ENCODE data around the gene FCHSD2.
"Not testable (repeated sequence)": the region's sequence is repeated elsewhere in the genome, so short reads cannot be mapped to it uniquely, and the experiment has no call there.

The FCHSD2 gene

GRCh38 chr11:72824020-72824419 lies 318.1 kb downstream of the FCHSD2 start:
- no peak overlapping the region for H3K4me3 ChIP-seq (ENCODE audit: low read length)
- no peak for DNase-seq (ENCODE audit: low read depth, low spot score)

GRCh38 chr11:72823105-72823804 lies 318.9 kb downstream of the FCHSD2 start:
- no peak overlapping the region for H3K4me3 ChIP-seq (ENCODE audit: low read length)
- DNase-seq (ENCODE audit: low read depth, low spot score), result no peak

- DNase-seq (ENCODE audit: low read depth, low spot score), result no peak
- H3K4me3 ChIP-seq (ENCODE audit: low read length), result no peak overlapping the region
Measured at GRCh38 chr11:72821920-72822799, 320.0 kb downstream of the FCHSD2 start.

GRCh38 chr11:72821221-72821919 lies 320.7 kb downstream of the FCHSD2 start:
- H3K4me3 ChIP-seq (ENCODE audit: low read length), result no peak overlapping the region
- DNase-seq (ENCODE audit: low read depth, low spot score), result no peak

GRCh38 chr11:72820439-72821139 lies 321.5 kb downstream of the FCHSD2 start:
- DNase-seq (ENCODE audit: low read depth, low spot score), result no peak
- H3K4me3 ChIP-seq (ENCODE audit: low read length), result no peak overlapping the region

- no peak overlapping the region for H3K4me3 ChIP-seq (ENCODE audit: low read length)
- DNase-seq (ENCODE audit: low read depth, low spot score), result no peak
Measured at GRCh38 chr11:72818971-72819370, 323.1 kb downstream of the FCHSD2 start.

- no peak for DNase-seq (ENCODE audit: low read depth, low spot score)
- H3K4me3 ChIP-seq (ENCODE audit: low read length), result no peak overlapping the region
Measured at GRCh38 chr11:72817966-72818365, 324.2 kb downstream of the FCHSD2 start.

- H3K4me3 ChIP-seq (ENCODE audit: low read length), result peak overlapping the region; percentile 94
Measured at GRCh38 chr11:72816404-72816990, 325.6 kb downstream of the FCHSD2 start.

GRCh38 chr11:72815110-72815618 lies 327.0 kb downstream of the FCHSD2 start:
- H3K4me3 ChIP-seq (ENCODE audit: low read length), result peak overlapping the region; percentile 94
- no peak for DNase-seq (ENCODE audit: low read depth, low spot score)

More at GRCh38 chr11:72816404-72816990, 325.6 kb downstream of the FCHSD2 start:
- DNase-seq (ENCODE audit: low read depth, low spot score), result no peak

GRCh38 chr11:72814286-72815109 lies 327.6 kb downstream of the FCHSD2 start, which contains the start of gene ATG16L2:
ATG16L2 (plus strand) TSS chr11:72814411; CDS start chr11:72814446, 35 bp downstream.
- peak; percentile 62 for DNase-seq (ENCODE audit: low read depth, low spot score)
- peak within 1 kb of the TSS; percentile 94 for H3K4me3 ChIP-seq (ENCODE audit: low read length)

GRCh38 chr11:72813740-72814285 lies 328.3 kb downstream of the FCHSD2 start:
- peak; percentile 51 for DNase-seq (ENCODE audit: low read depth, low spot score)
- peak overlapping the region; percentile 94 for H3K4me3 ChIP-seq (ENCODE audit: low read length)

GRCh38 chr11:72812967-72813739 lies 329.0 kb downstream of the FCHSD2 start:
- peak overlapping the region; percentile 94 for H3K4me3 ChIP-seq (ENCODE audit: low read length)
- peak; percentile 82 for DNase-seq (ENCODE audit: low read depth, low spot score)

GRCh38 chr11:72812604-72812966 lies 329.5 kb downstream of the FCHSD2 start:
- DNase-seq (ENCODE audit: low read depth, low spot score), result no peak
- H3K4me3 ChIP-seq (ENCODE audit: low read length), result peak overlapping the region; percentile 94

GRCh38 chr11:72811686-72812085 lies 330.4 kb downstream of the FCHSD2 start:
- H3K4me3 ChIP-seq (ENCODE audit: low read length); DNase-seq (ENCODE audit: low read depth, low spot score): not testable (repeated sequence)

- DNase-seq (ENCODE audit: low read depth, low spot score), result no peak
- H3K4me3 ChIP-seq (ENCODE audit: low read length), result no peak overlapping the region
Measured at GRCh38 chr11:72808331-72808798, 333.8 kb downstream of the FCHSD2 start.

GRCh38 chr11:72807792-72808191 lies 334.3 kb downstream of the FCHSD2 start:
- no peak for DNase-seq (ENCODE audit: low read depth, low spot score)

More at GRCh38 chr11:72807792-72808191, 334.3 kb downstream of the FCHSD2 start:
- H3K4me3 ChIP-seq (ENCODE audit: low read length), result no peak overlapping the region
